HEK293 (cell line): Measurements from ENCODE around the gene CSNK2A2.

Experiments used
- CTCF ChIA-PET: fragments of 350-600 bp; formaldehyde crosslinking; extraction: SDS; loops from one replicate; lab custom pipeline; 2021; ENCODE audit warnings: antibody characterized with exemption; lab: Yijun Ruan, JAX
- POLR2A ChIA-PET: fragments of 300-600 bp; formaldehyde crosslinking; extraction: SDS; loops from one replicate; lab custom pipeline; 2020; ENCODE audit warnings: antibody characterized with exemption, inconsistent platforms; lab: Yijun Ruan, JAX
- H3K27ac ChIP-seq: fragments of 200-500 bp; sonication (Bioruptor generic); 2 replicates; pipeline ENCODE4 v1.5.1; 2014; ENCODE audit warnings: low read depth, low read length, control low read depth, inconsistent platforms; ENCODE audit errors: extremely low read depth
- H3K36me3 ChIP-seq, 2 experiments: fragments of 200-500 bp in 1 of 2; sonication (Bioruptor generic) in 1 of 2; 1 replicate in 1 of 2; 2 replicates in 1 of 2; pipeline ENCODE4 v1.5.1; 2014 to 2017; ENCODE audit warnings: inconsistent platforms in 2 of 2, low read length in 2 of 2; ENCODE audit not compliant: control insufficient read depth in 2 of 2, insufficient read depth in 1 of 2
- H3K4me1 ChIP-seq: fragments of 200-500 bp; sonication (Bioruptor generic); 2 replicates; pipeline ENCODE4 v1.5.1; 2014; ENCODE audit warnings: mild to moderate bottlenecking, low read length, inconsistent platforms; ENCODE audit not compliant: control insufficient read depth, insufficient read depth
- H3K4me3 ChIP-seq: 2 replicates; pipeline ENCODE4 v1.5.1; 2011; ENCODE audit warnings: low read depth, mild to moderate bottlenecking, control low read depth, low read length, moderate library complexity
- H3K9me3 ChIP-seq: fragments of 200-500 bp; sonication (Bioruptor generic); 2 replicates; pipeline ENCODE4 v1.5.1; 2014; ENCODE audit warnings: low read depth, low read length, inconsistent platforms; ENCODE audit not compliant: control insufficient read depth, insufficient read depth
- AEBP2 ChIP-seq: fragments of 450-650 bp; formaldehyde crosslinking; IDR thresholded peaks from 2 replicates; pipeline ENCODE4 v1.5.1; 2016; ENCODE audit warnings: missing biosample characterization, missing genetic modification characterization, borderline replicate concordance
- GLI4 ChIP-seq: fragments of 450-650 bp; formaldehyde crosslinking; IDR thresholded peaks from 2 replicates; pipeline ENCODE4 v1.5.1; 2016; ENCODE audit warnings: missing biosample characterization, missing genetic modification characterization
- INSM2 ChIP-seq: fragments of 450-650 bp; formaldehyde crosslinking; IDR thresholded peaks from 2 replicates; pipeline ENCODE4 v1.5.1; 2016; ENCODE audit warnings: missing biosample characterization, missing genetic modification characterization
- SP3 ChIP-seq: fragments of 450-650 bp; formaldehyde crosslinking; IDR thresholded peaks from 2 replicates; pipeline ENCODE4 v1.5.1; 2016; ENCODE audit warnings: missing biosample characterization, missing genetic modification characterization
- WT1 ChIP-seq: fragments of 450-650 bp; formaldehyde crosslinking; IDR thresholded peaks from 2 replicates; pipeline ENCODE4 v1.5.1; 2016; ENCODE audit warnings: missing biosample characterization, missing genetic modification characterization
- ZBTB21 ChIP-seq: fragments of 450-650 bp; formaldehyde crosslinking; IDR thresholded peaks from 2 replicates; pipeline ENCODE4 v1.5.1; 2017; ENCODE audit warnings: missing biosample characterization, missing genetic modification characterization
- ZFP3 ChIP-seq: fragments of 450-650 bp; formaldehyde crosslinking; IDR thresholded peaks from 2 replicates; pipeline ENCODE4 v1.5.1; 2016; ENCODE audit warnings: low read depth, missing biosample characterization, missing genetic modification characterization
- ZNF114 ChIP-seq: fragments of 450-650 bp; formaldehyde crosslinking; IDR thresholded peaks from 2 replicates; pipeline ENCODE4 v1.5.0; 2017; ENCODE audit warnings: missing biosample characterization, missing genetic modification characterization
- ZNF274 ChIP-seq, 2 experiments: fragments of 200-500 bp in 1 of 2; fragments of 450-650 bp in 1 of 2; sonication (Bioruptor generic) in 1 of 2; formaldehyde crosslinking in 1 of 2; IDR thresholded peaks; 2 replicates each; pipeline versions ENCODE4 v1.5.1 to v1.6.1; 2014 to 2016; ENCODE audit warnings: borderline replicate concordance in 1 of 2, inconsistent platforms in 1 of 2, low read length in 1 of 2, missing biosample characterization in 1 of 2, missing genetic modification characterization in 1 of 2
- ZNF354C ChIP-seq: fragments of 450-650 bp; formaldehyde crosslinking; IDR thresholded peaks from 2 replicates; pipeline ENCODE4 v1.5.1; 2016; ENCODE audit warnings: missing biosample characterization, missing genetic modification characterization, low read depth, borderline replicate concordance
- ZNF391 ChIP-seq: fragments of 450-650 bp; formaldehyde crosslinking; IDR thresholded peaks from 2 replicates; pipeline ENCODE4 v1.5.1; 2016; ENCODE audit warnings: low read depth, missing biosample characterization, missing genetic modification characterization, borderline replicate concordance
- ZNF596 ChIP-seq: fragments of 450-650 bp; IDR thresholded peaks from 2 replicates; pipeline ENCODE4 v1.5.0; 2018; ENCODE audit warnings: missing biosample characterization, mild to moderate bottlenecking, missing genetic modification characterization, moderate library complexity
- ZNF624 ChIP-seq: fragments of 450-650 bp; formaldehyde crosslinking; IDR thresholded peaks from 2 replicates; pipeline ENCODE4 v1.5.1; 2017; ENCODE audit warnings: missing biosample characterization, missing genetic modification characterization
- ZSCAN4 ChIP-seq: fragments of 450-650 bp; formaldehyde crosslinking; IDR thresholded peaks from 2 replicates; pipeline ENCODE4 v1.5.1; 2017; ENCODE audit warnings: missing biosample characterization, missing genetic modification characterization
- TF ChIP-seq, protein P1 (sequence below): fragments of 450-650 bp; formaldehyde crosslinking; conservative IDR thresholded peaks from 2 replicates; pipeline ENCODE4 v1.5.1; 2016; ENCODE audit warnings: low read depth, missing biosample characterization, missing genetic modification characterization
- TF ChIP-seq, protein P2 (sequence below): fragments of 450-650 bp; IDR thresholded peaks from 2 replicates; pipeline ENCODE4 v1.5.1; 2018; ENCODE audit warnings: missing biosample characterization, mild to moderate bottlenecking, missing genetic modification characterization

The CSNK2A2 gene

GRCh38 chr16:58211846-58212245 lies 13.9 kb upstream of the CSNK2A2 start:
- Histone ChIP-seq H3K27ac (no peak overlapping the region), H3K4me1 (no peaks in the 10 kb centered on the region), H3K36me3 (no peaks in the 10 kb centered on the region), H3K9me3 (no peaks in the 10 kb centered on the region), H3K4me3 (no peak overlapping the region)
- TF ChIP-seq ZNF274 (IDR thresholded peaks at IDR 0.05; ENCODE audit: low read length) (no peak), ZNF274 (tag by site-specific recombination; IDR thresholded peaks at IDR 0.05; ENCODE audit: borderline replicate concordance) (no peak), AEBP2 (tag by site-specific recombination) (no peak), ZSCAN4 (tag by site-specific recombination) (no peak), WT1 (no peak), ZNF624 (tag by site-specific recombination) (no peak), ZNF596 (no peak), GLI4 (no peak), ZNF354C (tag by site-specific recombination) (no peak), ZNF391 (no peak), ZFP3 (tag by site-specific recombination) (no peak), INSM2 (tag by site-specific recombination) (no peak), SP3 (tag by site-specific recombination) (no peak), ZBTB21 (tag by site-specific recombination) (no peak), ZNF114 (tag by site-specific recombination) (no peak)
- TF ChIP-seq, protein P1, sequence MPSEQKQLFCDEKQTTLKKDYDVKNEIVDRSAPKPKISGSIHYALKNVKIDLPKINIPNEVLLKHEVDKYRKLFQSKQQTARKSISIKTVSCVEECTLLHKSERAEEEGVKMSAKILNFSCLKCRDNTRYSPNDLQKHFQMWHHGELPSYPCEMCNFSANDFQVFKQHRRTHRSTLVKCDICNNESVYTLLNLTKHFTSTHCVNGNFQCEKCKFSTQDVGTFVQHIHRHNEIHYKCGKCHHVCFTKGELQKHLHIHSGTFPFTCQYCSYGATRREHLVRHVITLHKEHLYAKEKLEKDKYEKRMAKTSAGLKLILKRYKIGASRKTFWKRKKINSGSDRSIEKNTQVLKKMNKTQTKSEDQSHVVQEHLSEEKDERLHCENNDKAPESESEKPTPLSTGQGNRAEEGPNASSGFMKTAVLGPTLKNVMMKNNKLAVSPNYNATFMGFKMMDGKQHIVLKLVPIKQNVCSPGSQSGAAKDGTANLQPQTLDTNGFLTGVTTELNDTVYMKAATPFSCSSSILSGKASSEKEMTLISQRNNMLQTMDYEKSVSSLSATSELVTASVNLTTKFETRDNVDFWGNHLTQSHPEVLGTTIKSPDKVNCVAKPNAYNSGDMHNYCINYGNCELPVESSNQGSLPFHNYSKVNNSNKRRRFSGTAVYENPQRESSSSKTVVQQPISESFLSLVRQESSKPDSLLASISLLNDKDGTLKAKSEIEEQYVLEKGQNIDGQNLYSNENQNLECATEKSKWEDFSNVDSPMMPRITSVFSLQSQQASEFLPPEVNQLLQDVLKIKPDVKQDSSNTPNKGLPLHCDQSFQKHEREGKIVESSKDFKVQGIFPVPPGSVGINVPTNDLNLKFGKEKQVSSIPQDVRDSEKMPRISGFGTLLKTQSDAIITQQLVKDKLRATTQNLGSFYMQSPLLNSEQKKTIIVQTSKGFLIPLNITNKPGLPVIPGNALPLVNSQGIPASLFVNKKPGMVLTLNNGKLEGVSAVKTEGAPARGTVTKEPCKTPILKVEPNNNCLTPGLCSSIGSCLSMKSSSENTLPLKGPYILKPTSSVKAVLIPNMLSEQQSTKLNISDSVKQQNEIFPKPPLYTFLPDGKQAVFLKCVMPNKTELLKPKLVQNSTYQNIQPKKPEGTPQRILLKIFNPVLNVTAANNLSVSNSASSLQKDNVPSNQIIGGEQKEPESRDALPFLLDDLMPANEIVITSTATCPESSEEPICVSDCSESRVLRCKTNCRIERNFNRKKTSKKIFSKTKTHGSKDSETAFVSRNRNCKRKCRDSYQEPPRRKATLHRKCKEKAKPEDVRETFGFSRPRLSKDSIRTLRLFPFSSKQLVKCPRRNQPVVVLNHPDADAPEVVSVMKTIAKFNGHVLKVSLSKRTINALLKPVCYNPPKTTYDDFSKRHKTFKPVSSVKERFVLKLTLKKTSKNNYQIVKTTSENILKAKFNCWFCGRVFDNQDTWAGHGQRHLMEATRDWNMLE (tag by site-specific recombination): no peak
- TF ChIP-seq, protein P2, sequence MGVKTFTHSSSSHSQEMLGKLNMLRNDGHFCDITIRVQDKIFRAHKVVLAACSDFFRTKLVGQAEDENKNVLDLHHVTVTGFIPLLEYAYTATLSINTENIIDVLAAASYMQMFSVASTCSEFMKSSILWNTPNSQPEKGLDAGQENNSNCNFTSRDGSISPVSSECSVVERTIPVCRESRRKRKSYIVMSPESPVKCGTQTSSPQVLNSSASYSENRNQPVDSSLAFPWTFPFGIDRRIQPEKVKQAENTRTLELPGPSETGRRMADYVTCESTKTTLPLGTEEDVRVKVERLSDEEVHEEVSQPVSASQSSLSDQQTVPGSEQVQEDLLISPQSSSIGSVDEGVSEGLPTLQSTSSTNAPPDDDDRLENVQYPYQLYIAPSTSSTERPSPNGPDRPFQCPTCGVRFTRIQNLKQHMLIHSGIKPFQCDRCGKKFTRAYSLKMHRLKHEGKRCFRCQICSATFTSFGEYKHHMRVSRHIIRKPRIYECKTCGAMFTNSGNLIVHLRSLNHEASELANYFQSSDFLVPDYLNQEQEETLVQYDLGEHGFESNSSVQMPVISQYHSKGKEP: no peak
- CTCF ChIA-PET: no interaction called here
- POLR2A ChIA-PET: interaction anchor here (1.1 kb wide), 1 partner anchor 38 kb away, joined by 3 read pairs; a partner anchor contains a TSS
